Amniotic stem cell (primary cell): Measurements from ENCODE around the gene ACER3.
"Not testable (repeated sequence)": the region's sequence is repeated elsewhere in the genome, so short reads cannot be mapped to it uniquely, and the experiment has no call there.

Experiments
- DNase-seq: peaks from one replicate; lab custom pipeline; 2025; lab: John Stamatoyannopoulos, UW

ACER3 gene

DNA sequence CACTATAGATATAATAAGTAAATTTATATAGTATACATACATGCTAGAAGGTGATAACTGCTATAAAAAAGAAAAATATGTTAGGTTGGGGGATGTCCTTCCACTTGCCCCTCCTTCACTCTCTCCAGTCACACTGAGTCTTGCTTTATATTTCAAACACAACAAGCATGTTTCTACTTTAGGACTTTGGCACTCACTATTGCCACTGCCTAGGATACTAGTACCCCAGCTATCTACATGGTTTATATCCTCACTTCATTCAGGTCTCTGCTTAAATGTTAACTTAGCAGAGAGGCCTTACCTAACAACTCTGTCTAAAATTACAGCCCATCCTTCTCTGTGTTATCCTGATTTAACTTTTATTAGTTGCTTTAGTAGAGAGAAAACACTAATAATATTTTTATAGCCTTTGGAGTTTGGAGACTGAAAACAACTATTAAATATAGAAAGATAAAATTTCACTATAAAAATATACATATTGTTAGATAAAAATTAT lies 134.4 kb downstream of the ACER3 start:
- DNase-seq = no peak

GRCh38 chr11:76997512-76997911 lies 136.8 kb downstream of the ACER3 start:
- DNase-seq = no peak

- DNase-seq = no peak
Observed at GRCh38 chr11:76999597-76999996, 138.9 kb downstream of the ACER3 start.

GRCh38 chr11:77001613-77002012 lies 140.9 kb downstream of the ACER3 start:
- DNase-seq = no peak

- DNase-seq = no peak
Observed at GRCh38 chr11:77002776-77003175, 142.1 kb downstream of the ACER3 start.

GRCh38 chr11:77003963-77004362 lies 143.2 kb downstream of the ACER3 start:
- no peak for DNase-seq

- no peak for DNase-seq
Observed at GRCh38 chr11:77009533-77010160, 148.9 kb downstream of the ACER3 start.

DNA sequence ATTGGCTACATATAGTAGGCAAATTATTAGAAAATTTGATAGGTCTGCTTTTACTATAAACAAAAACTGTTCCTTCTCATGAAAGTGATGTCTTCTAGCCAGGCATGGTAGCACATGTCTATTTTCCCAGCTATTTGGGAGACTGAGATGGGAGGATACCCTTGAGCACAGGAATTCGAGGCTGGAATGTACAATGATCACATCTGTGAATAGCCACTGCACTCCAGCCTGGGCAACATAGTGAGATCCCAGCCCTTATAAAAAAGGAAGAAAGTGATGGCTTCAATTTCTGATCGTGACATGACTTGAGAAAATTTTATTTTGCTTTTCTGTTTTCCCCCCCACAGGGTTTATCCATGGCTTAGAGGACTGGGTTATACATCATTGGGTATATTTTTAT lies 154.0 kb downstream of the ACER3 start:
- DNase-seq = no peak

- DNase-seq = not testable (repeated sequence)
Observed at GRCh38 chr11:77018396-77018924, 157.7 kb downstream of the ACER3 start.

- DNase-seq = no peak
Observed at GRCh38 chr11:77019976-77020595, 159.4 kb downstream of the ACER3 start.

GRCh38 chr11:77020734-77021133 lies 160.0 kb downstream of the ACER3 start:
- DNase-seq = no peak

GRCh38 chr11:77024745-77025144 lies 164.0 kb downstream of the ACER3 start:
- DNase-seq = no peak

DNA sequence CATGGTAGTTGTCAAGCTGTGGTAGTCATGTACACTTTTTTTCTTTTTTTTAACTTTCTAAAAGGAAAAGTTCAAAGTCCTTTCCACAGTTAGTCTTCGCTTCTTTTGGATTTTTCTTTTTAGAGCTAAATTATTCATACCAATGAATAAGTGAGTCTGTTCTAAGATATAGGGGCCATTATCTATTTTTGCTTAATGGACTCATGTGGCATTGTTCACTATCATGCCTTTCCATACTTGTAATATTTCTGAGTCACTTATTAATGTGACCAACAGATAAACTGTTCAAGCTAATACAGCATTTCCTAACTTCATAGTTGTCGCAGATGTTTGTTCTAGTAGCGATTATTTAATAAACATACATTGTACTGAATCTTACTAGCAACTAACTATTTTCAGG lies 165.5 kb downstream of the ACER3 start:
- no peak for DNase-seq

- no peak for DNase-seq
Observed at GRCh38 chr11:77026743-77027142, 166.0 kb downstream of the ACER3 start.

DNA sequence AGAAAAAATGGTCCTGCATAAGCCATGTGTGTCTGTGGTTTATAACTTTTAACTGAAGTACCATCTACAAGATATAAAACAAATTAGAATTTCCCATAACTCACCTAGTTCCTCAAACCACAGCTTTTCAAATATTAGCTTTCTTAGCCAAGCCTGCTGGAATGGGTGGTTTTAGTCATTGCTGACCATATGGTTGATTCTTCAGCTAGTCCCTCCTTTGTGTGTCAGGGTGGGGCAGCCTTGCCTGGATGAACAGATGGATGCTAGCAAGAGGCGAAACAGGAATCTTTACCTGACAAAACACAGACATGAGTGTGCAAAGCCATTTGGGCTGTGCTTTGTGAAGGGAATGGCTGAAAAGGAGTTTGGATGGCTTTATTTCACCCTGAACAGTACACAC lies 166.6 kb downstream of the ACER3 start:
- DNase-seq = no peak

DNA sequence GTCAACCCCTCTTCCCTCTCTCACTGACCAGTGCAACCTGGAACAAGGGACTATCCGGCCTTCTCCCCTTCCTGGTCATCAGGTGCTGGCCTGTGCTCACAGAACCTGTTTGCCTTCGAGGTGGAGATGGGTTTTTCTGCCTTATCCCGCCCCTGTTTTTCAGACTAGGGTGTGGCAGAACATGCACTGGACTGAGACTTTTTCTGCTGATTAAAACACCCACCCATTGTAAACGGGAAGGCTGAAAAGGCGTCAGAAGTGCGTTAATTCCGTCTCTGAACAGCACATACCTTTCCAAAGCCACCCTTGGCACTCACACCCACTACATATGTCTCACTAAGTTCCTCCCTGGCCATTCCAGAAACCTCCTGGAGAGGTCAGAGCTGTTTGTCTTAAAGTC lies 169.1 kb downstream of the ACER3 start:
- DNase-seq = no peak

DNA sequence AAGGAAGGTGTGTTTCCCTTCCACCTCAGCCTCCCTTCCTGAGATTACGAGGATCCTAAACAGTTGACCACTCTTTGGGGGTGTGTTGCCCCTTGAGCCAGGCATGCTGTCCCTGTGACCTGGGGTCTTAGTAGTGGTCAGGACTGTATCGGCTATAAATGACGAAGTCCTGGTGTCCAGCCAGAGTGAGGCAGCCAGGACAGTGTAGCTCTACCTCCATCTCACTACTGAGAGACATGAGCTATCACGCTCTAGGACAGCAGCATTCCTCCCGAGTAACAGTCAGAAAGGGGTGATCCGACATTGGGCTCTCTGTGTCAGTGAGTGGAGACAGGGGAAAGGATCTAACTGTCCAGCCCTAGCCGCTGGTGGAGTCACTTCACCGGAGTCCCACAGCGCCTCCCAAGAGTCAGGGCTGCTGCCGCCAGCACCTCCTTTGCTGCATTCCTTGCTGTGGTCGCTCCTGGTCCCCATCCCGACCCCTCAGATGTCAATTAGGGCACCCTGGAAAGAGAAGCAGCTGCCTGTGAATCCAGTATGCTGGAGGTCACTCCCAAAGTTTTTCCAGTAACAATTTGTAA lies 170.2 kb downstream of the ACER3 start:
- no peak for DNase-seq

DNA sequence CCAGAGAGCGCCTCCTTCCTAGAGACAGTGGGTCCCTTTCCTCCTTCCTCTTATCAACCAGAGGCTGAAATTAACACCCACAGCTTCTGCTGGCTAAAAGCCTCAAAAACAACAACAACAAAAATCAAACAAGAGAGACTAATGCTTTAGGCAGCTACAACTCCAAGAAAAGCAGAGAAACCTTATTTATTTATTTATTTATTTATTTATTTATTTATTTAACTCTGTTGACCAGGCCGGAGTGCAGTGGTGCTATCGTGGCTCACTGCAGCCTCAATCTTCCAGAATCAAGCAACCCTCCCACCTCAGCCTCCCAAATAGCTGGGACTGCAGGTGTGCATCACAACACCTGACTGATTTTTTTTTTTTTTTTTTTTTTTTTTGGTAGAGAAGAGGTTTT lies 170.9 kb downstream of the ACER3 start:
- no peak for DNase-seq

GRCh38 chr11:77035039-77035438 lies 174.3 kb downstream of the ACER3 start:
- no peak for DNase-seq

DNA sequence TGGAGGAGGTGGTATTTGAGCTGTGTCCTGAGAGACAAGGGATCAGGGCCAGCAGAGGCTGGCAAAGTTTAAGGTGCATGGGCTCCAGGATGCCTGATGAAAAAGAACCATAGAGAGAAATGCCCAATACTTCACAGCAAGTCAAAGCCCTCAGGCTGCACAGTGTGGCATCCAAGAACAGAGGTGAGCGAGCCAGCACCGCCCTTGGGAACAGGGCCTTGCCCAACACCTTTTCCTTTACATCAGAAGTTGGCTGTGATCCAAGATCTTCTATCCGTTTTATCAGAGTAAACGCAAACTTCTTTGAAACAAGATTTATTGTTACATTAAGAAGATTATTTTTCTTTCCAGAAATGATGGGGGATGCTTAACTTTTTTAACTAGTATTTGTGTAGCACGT lies 174.9 kb downstream of the ACER3 start:
- DNase-seq = no peak

DNA sequence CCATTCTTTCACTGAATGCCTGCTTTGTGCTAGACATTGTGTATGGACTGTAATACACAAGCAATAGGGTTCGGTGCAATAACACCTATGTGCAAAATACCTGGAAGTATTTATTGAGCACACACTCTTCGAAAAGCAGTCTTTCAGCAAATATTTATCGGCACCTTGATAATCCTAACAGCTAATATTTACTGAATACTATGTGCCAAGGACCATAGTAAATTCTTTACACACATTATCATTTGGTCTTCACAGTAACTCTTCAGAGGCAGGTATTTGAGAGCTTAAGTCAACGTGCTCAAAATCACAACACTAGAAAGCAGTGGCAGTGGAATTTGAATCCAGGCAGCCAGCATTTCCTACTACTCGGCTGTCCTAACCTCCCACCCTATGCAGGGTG lies 175.7 kb downstream of the ACER3 start:
- DNase-seq = no peak

DNA sequence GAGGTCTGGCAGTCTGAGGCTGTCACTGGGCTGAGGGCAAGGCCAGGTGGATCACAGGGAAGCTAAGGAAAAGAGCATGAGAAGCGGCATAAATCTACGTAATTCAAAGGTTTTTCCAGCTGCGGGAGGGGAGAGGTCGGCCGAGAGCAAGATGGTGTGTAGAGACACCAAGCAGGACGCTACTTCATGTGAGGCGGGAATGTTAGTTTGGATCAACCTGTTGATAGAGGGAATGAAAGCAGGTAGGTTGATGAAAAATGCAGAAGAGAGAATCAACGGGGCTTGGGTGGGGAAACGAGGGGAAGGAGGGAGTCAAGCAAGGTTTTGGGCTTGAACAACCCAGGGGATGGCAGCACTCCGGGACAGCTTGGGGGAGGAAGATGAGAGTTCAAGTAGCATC lies 176.3 kb downstream of the ACER3 start:
- no peak for DNase-seq
